GM21825 (cell line): ENCODE results near the gene OR2B3.
"Not testable (repeated sequence)": the region's sequence is repeated elsewhere in the genome, so short reads cannot be mapped to it uniquely, and the experiment has no call there.

Source experiments
- ATAC-seq: cut with Tn5 transposase; IDR thresholded peaks from one replicate; pipeline ENCODE4 v1.9.1; 2021; ENCODE audit warnings: mild to moderate bottlenecking, moderate library complexity; ENCODE audit not compliant: unreplicated experiment

The OR2B3 gene, protein sequence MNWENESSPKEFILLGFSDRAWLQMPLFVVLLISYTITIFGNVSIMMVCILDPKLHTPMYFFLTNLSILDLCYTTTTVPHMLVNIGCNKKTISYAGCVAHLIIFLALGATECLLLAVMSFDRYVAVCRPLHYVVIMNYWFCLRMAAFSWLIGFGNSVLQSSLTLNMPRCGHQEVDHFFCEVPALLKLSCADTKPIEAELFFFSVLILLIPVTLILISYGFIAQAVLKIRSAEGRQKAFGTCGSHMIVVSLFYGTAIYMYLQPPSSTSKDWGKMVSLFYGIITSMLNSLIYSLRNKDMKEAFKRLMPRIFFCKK

DNA sequence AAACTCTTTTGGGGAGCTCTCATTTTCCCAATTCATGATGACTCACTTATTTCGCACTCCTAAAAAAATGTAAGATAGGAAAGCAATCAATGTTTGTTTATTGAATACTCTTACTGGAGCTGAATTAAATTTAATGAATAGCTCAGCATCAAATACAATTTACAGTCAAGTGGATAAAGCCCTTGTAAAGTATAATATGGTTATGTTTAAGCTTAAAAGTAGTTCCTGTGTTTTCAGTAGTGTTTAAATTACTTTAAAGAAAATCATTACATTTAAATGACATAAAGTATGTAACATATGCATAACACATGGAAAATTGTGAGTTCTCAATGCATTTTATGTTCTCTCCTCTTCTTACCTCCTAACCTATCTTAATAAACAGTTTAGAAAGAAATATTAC is at the start of gene OR2B3:
TSS of gene OR2B3 (minus strand) at position 101 of the 400 bp plus-strand sequence. CDS start at position 36, 65 bp downstream.
- no peak for ATAC-seq

DNA sequence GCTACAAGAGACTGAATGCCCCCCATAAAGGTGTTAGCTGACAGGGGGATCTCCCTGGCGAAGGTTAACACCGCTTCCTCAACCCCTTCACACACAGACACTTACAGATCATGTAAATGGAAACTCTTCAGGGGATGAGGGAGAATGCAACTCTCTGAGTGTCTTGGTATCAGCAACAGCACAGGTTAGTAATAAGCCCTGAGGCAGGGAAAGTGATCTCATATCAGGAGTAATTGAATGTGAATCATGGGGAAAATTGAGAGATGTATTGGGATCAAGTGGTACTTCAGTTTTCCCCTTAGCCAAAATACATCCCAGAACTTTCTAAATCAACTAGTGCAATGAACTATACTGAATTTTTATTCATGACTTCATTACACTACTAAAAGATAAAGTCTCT is 44.6 kb upstream of the OR2B3 start:
- no peak for ATAC-seq

DNA sequence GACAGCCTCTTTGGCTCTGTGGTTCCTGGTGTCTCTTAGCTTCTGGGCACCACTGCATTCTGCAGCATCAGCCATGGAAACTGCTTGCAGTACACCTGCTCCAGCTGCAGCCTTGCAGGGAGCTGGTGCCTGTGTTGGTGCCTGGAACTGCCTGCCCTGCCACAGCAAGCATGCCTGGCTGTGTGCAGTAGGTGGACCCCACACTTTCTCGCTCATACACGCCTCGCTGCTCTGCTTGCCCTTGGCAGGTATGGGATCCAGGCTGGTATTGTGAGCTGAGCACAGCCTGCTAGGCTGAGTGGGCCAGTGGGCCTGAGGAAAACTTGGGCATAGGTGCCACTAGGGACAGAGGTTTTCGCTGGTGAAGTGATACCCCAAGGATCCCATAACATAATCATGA is 43.5 kb upstream of the OR2B3 start:
- no peak for ATAC-seq

DNA sequence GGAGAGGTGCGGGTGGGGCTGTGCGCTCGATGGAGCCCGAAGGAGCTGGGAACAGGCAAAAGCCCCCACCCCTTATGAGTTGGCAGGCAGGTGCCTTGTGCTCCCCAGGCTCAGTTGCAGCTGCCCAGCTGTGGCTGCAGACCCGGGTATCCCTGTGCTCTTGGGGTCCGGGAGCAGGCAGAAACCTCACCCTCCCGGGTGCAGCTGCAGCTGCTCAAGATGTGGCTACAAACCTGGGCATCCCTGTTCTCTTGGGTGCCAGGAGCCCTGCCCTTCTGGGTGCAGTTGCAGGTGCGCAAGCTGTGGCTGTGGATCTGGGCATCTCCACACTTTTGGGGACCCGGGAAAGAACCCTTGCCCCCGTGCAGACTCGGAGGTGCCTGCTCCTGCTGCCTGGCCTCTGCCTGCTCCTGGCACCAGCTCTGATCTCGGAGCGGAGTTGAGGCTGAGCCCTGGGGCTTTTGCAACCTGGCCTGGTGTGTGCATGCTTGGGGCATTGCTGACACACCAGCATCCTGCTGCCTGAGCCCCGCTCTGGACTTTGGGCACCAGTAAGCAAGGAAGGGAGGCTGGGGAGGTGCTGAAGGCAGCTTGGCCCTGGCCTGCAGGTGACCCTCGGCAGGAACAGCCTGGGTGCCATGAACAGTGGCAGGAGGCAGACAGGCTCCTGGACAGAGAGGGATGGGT is 42.4 kb upstream of the OR2B3 start:
- no peak for ATAC-seq

DNA sequence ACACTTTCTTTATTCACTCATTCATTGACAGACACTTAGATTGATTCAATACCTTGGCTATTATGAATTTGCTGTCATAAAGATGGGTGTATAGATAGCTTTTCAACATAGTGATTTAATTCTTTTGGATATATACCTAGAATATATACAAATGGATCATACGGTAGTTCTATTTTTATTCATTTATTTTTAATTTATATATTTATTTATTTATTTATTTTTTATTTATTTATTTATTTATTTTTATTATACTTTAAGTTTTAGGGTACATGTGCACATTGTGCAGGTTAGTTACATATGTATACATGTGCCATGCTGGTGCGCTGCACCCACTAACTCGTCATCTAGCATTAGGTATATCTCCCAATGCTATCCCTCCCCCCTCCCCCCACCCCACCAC is 27.9 kb upstream of the OR2B3 start:
- not testable (repeated sequence) for ATAC-seq

DNA sequence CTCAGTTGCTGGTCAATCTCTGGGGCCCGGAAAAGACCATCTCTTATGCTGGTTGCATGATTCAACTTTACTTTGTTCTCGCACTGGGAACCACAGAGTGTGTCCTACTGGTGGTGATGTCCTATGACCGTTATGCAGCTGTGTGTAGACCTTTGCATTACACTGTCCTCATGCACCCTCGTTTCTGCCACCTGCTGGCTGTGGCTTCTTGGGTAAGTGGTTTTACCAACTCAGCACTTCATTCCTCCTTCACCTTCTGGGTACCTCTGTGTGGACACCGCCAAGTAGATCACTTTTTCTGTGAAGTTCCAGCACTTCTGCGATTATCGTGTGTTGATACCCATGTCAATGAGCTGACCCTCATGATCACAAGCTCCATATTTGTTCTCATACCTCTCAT is 25.0 kb upstream of the OR2B3 start:
- ATAC-seq: no peak

DNA sequence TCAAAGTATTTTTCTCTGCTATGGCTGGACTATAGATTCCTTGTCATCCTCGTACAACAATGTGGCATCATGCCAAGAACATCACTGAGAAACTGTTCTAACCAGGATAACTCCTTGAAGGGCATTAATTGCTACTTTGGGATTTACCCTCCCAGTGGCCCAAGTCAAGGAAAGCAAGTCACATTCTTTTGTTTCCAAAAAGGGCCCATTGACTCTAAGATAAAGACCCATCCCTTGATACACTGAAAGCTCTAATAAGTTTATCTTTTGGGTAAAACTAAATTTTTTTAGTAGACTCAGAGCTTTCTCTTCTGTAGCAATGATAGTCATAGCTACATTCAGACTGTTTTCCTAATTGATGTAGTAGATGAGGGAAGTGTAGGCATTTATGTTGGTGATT is 20.6 kb upstream of the OR2B3 start, which contains the start of gene OR2J3:
TSS of gene OR2J3 (plus strand) at position 301 of the 400 bp plus-strand sequence. CDS start 3,833 bp downstream, outside the sequence.
- no peak for ATAC-seq

DNA sequence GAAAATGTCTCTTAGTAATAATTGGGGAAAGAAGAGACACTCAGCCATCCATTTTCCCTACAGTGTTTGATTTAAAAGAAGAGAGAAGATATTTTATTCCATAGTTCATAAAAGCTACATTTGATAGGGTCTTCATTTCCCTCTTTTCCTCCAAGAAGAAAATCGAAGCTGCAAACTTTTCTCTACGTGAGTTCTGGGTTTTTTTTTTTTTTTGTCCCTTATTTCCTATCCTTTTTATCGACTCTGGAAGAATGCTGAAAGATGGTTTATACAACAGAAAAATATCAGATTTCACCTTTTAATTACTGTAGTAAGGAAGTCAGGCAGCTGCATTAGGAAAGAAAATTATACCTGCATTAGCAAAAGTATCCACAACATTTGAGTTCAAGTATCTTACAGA is 12.1 kb upstream of the OR2B3 start, which contains the start of gene OR2J1:
TSS of gene OR2J1 (plus strand) at position 301 of the 400 bp plus-strand sequence. CDS start 1,453 bp downstream, outside the sequence.
- ATAC-seq: no peak

DNA sequence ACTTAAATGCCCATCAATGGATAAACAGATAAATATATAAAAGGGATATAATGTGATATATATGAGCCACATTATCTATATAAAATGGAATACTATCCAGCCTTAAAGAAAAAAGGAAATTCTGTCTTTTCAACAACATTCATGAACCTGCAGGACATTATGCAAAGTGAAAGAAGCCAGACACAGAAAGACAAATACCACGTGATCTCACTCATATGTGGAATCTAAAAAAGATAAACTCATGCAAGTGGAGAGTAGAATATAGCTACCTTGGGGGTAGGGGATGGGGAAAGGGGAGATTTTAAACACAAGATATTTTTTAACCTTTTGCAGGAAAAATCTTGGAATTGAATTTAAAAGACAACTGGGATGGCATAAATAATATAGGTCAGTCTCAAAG is 10.7 kb upstream of the OR2B3 start:
- no peak for ATAC-seq

DNA sequence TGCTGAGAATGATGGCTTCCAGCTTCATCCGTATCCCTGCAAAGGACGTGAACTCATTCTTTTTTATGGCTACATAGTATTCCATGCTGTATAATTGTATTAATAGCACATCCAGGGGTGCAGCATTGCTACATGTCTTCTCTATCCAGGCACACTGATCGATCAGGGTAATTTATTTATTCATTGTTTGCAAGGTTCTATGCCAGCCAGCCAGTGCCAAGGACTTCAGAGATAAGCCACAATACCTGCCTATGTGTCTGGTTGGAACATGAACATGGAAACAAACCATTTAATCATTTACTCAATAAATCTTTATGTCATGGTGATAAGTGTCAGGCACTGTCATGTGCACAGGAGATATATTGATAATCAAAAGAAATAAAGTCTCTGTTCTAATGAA is 5.8 kb upstream of the OR2B3 start:
- ATAC-seq: no peak

DNA sequence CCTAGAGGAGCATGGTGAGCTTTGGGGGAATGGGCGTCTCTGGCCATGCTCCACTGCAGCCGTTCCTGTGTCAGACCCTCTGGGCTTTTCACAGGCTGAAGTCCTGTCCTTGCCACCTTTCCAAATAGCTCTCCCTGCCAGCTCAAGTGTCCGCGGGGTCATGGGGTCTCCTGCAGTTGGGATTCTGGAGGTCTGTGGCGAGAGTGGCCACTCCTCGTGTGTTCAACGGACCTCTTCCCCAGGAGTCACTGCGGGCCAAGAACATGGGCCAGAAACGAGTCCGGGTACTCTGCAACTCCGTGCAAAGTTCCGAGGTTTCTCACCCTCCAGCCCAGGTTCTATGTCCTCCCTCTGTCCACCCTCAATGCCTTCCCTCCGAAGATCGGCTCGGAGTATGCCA is 4.7 kb downstream of the OR2B3 start:
- no peak for ATAC-seq

DNA sequence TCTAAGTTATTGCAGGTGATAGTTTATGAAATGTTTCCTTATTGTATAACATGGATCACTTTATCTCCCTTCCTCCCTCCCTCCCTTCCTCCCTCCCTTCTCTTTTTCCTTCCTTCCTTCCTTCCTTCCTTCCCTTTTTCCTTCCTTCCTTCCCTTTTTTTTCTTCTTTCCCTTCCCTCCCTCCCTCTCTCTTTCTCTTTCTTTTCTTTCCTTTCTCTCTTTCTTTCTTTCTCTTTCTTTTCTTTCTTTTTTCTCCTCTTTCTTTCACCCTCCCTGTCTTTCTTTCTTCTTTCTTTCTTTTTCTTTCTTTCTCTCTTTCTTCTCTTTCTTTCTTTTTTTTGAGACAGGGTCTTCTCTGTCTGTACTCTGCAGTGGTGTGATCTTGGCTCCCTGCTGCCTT is 5.8 kb downstream of the OR2B3 start:
- ATAC-seq: no peak

DNA sequence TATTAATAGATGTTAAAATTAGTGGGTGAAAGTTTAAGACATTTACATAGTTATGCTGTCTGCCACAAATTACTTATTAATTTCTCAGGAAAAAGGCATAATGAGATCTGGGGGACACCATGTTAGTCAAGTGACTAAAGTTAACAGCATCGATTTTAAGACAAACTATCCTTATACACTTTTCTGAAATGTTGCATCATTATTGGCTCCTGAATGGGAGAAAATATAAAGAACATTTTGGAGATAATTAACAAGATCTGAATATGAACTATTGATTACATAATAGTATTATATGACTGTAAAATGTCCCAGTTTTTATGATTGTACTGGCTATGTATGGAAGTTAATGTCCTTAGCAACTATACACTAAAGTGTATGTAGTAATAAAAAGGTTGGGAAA is 7.9 kb downstream of the OR2B3 start:
- no peak for ATAC-seq

DNA sequence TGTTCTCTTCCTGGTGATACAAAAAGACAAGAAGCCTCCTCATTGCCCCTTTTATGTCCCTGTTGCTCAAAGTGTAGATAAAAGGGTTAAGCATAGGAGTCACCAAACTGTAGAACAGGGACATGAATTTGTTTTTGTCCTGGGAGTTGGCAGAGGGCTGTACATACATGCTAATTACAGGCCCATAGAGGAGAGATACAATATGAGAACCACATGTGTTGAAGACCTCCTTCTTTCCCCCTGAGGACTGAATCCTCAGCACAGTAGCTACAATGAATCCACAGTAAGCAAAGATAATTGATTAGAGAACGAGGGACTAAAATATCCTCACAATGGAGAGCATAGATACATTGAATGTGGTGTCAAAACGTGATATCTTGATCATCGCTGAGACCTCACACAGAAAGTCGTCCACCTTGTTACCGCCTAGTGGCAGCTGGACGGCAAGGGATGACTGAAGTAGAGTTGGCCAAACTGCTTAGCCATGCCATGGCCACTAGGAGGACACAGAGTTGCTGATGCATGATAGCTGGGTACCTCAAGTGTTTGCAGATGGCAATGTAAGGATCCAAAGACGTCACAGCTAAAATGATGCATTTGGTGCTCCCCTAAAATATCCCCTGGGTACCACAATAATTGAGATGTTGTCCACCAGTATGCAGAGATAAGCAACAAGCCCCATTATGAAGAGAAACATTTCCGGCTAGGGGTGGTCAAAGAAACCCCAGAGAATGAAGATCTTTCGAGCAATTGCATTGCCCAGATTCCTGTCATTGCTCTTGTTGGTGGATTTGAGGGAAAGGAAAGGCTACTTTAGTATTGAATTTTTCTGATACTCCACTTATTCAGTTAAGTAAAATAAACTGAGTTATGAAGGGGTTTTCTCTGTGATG is 15.0 kb downstream of the OR2B3 start:
- no peak for ATAC-seq

DNA sequence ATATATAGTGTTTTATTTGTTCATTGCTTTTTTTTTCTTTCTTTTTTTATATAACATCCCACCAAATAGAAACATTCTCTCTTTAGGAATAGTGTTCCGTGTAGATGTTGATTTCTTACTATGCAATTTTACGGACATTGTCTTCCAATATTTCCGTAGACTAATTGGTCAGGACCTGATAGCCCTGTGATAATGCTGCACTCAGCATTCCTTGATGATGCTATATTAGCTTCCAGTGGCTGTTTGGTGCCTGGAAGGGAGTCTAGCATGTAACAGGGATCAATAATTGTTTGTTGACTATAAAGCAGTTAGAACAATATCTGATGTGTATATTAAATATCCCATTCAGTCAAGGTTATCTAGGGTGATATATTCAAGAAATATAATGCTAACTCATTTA is 35.4 kb downstream of the OR2B3 start:
- no peak for ATAC-seq

DNA sequence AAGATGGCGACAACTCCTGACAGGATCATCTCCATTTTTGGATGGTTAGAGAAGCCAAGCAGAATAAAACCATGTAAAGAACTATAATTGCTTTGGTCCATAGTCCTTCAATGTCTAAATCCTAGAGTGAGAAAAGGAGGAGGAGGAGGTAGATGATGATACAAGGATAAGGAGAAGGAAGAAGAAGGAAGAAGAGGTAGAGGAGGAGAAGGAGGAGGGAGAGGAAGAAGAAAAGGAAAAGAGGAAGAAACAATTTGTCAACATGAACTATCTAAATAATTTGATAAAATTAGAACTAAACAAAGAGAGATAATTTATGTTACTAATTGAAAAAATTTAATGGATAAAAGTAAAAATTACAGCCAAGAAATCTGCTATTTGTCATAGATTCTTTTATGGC is 42.0 kb downstream of the OR2B3 start, which contains the start of gene OR2W1:
TSS of gene OR2W1 (minus strand) at position 101 of the 400 bp plus-strand sequence. CDS start at position 101, 0 bp downstream.
- no peak for ATAC-seq
